ENCODE measurements around the gene SIGLEC7.

The SIGLEC7 gene

GRCh38 chr19:51100601-51101000 lies 41.5 kb upstream of the SIGLEC7 start:
- DNase-seq (ENCODE audit: insufficient read length, low spot score) = no peak
- TF ChIP-seq TAF1 (IDR thresholded peaks at IDR 0.05; ENCODE audit: low read depth, low read length) (no peak), POLR2AphosphoS5 (IDR thresholded peaks at IDR 0.05; ENCODE audit: low read depth, low read length) (no peak)
- no peak for FAIRE-seq

DNA sequence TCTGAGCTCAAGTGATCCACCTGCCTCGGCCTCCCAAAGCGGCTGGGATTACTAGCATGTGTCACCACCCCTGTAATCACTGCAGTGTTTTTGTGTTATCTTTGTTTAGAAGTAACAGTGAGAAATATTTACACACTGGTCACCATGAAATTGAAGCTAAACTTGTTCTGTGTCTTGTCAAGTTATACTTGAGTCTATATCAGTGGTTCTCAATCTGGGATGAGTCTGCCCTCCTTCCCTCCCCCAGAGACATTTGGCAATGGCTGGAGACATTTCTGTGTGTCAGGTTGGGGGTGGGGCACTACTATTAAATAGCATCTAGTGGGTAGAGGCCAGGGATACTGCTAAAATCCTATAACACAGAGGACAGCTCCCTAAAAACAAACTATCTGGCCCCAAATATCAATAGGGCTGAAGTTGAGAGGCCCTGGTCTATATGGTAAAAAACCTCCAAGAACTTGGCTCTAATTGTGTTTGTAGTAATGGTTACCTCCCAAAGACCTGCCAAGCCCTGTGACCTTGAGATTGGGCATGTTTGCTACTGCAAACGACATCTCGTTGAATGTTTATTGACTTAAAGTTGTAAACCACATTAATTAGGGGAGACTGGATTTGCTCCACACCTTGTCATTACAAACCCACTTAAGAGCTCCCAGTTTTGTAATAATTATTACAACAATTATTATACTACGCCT lies 40.8 kb upstream of the SIGLEC7 start:
- DNase-seq (ENCODE audit: insufficient read length, low spot score) (no peak), FAIRE-seq (no peak)
- TF ChIP-seq PAX5 (IDR thresholded peaks at IDR 0.05; ENCODE audit: insufficient read depth, low read length, severe bottlenecking) = no peak
- TF ChIP-seq POU2F2 (IDR thresholded peaks at IDR 0.05; ENCODE audit: low read depth, low read length) = no peak
- TF ChIP-seq POLR2A (IDR thresholded peaks at IDR 0.05; ENCODE audit: low read depth, low read length) = no peak
- no peak for TF ChIP-seq SPI1 (IDR thresholded peaks at IDR 0.05; ENCODE audit: low read depth, low read length)
- no peak for TF ChIP-seq POLR2AphosphoS5 (IDR thresholded peaks at IDR 0.05; ENCODE audit: low read depth, low read length)
- TF ChIP-seq TAF1 (IDR thresholded peaks at IDR 0.05; ENCODE audit: low read depth, low read length) = no peak

GRCh38 chr19:51102991-51103390 lies 39.1 kb upstream of the SIGLEC7 start:
- FAIRE-seq (no peak), DNase-seq (ENCODE audit: insufficient read length, low spot score) (no peak)
- no peak for TF ChIP-seq SPI1 (IDR thresholded peaks at IDR 0.05; ENCODE audit: low read depth, low read length)
- no peak for TF ChIP-seq POLR2AphosphoS5 (IDR thresholded peaks at IDR 0.05; ENCODE audit: low read depth, low read length)

DNA sequence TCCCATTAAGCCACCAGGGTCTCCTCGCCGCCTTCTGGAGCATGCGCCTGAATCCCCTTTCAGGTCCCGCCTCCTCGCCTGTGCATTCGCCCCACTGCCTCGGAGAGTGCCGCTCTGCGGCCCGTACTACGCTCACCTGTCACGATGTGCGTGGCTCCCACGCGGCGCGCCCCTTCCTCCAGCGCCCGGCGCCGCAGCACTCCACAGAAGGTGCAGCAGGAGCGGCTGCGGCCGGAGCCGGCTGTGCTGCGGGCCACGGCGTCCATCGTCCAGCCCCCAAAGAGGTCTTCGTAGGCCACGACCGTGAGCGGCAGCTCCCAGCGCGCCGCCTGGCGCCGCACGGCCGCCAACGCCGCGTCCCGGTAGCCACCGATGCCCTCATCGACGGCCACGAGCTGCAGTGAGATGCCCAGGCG lies 38.2 kb upstream of the SIGLEC7 start:
- DNase-seq (ENCODE audit: insufficient read length, low spot score) (no peak), FAIRE-seq (no peak)
- TF ChIP-seq PAX5 (IDR thresholded peaks at IDR 0.05; ENCODE audit: insufficient read depth, low read length, severe bottlenecking) (no peak), SPI1 (IDR thresholded peaks at IDR 0.05; ENCODE audit: low read depth, low read length) (no peak), POU2F2 (IDR thresholded peaks at IDR 0.05; ENCODE audit: low read depth, low read length) (no peak), TAF1 (IDR thresholded peaks at IDR 0.05; ENCODE audit: low read depth, low read length) (no peak), POLR2A (IDR thresholded peaks at IDR 0.05; ENCODE audit: low read depth, low read length) (no peak), POLR2AphosphoS5 (IDR thresholded peaks at IDR 0.05; ENCODE audit: low read depth, low read length) (no peak)

DNA sequence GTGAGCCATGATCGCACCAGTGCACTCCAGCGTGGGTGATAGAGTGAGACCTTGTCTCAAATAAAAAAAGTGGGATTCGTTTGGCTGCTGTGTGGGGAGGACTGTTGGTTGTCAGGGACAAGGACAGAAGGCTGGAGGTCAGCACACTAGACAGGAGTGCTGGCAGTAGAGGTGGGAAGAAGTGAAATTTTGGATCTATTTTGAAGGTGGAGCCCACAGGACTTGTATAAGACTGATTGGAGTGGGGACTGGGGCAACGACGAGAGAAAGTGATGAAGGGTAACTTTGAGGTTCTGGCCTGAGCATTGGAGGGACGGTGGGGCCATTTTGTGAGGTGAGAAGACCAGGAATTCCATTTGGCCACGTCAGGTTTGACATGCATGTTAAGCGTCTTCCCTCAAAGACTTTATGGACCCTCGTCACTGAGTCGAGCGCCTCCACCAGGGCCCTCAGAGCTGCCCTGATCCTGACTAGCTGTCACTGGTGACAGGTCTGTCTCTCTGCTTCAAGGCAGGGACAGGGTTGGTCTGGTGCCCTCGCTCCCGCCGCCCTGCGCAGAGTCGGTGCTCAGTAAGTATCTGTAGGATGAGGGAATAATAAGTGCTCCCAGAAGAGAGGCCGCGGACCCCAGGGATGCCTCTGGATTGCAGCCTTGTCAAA lies 34.6 kb upstream of the SIGLEC7 start:
- TF ChIP-seq POLR2A (IDR thresholded peaks at IDR 0.05; ENCODE audit: low read depth, low read length) = no peak
- no peak for TF ChIP-seq POLR2AphosphoS5 (IDR thresholded peaks at IDR 0.05; ENCODE audit: low read depth, low read length)
- DNase-seq (ENCODE audit: insufficient read length, low spot score) = no peak
- no peak for FAIRE-seq

- DNase-seq (ENCODE audit: insufficient read length, low spot score) = peak; percentile 94
- TF ChIP-seq POLR2A (IDR thresholded peaks at IDR 0.05; ENCODE audit: low read depth, low read length) (no peak), POU2F2 (IDR thresholded peaks at IDR 0.05; ENCODE audit: low read depth, low read length) (no peak; the same call in 1 of the 2 replicates), SPI1 (IDR thresholded peaks at IDR 0.05; ENCODE audit: low read depth, low read length) (peak; percentile 66), PAX5 (IDR thresholded peaks at IDR 0.05; ENCODE audit: insufficient read depth, low read length, severe bottlenecking) (no peak), TAF1 (IDR thresholded peaks at IDR 0.05; ENCODE audit: low read depth, low read length) (peak; percentile 57; the same call in 1 of the 2 replicates), POLR2AphosphoS5 (IDR thresholded peaks at IDR 0.05; ENCODE audit: low read depth, low read length) (peak; percentile 79; the same call in 1 of the 2 replicates)
- FAIRE-seq = peak; percentile 99
Observed at GRCh38 chr19:51108066-51108804, 33.9 kb upstream of the SIGLEC7 start, which contains the start of gene CTU1. Gene CTU1, minus strand, starts transcription at chr19:51108409. Its CDS starts 3,840 bp downstream, at chr19:51104569.

DNA sequence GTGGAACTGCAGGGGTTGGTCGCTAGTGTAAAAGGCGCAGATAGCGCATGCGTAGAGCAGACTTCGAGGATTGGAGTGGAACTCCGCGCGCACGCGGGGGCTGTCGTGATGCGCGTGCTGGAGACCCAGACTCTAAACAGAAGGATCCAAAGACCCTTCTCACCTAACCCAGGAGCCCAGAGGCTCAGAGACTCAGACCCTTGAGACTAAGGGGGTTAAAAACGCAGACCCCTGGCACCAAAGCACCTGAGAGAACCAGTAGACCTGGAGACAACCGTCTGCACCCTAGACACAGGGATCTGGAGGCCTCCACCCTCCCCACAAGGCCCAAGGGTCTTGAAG lies 33.3 kb upstream of the SIGLEC7 start:
- TF ChIP-seq TAF1 (IDR thresholded peaks at IDR 0.05; ENCODE audit: low read depth, low read length) = no peak
- FAIRE-seq (no peak), DNase-seq (ENCODE audit: insufficient read length, low spot score) (no peak)

DNA sequence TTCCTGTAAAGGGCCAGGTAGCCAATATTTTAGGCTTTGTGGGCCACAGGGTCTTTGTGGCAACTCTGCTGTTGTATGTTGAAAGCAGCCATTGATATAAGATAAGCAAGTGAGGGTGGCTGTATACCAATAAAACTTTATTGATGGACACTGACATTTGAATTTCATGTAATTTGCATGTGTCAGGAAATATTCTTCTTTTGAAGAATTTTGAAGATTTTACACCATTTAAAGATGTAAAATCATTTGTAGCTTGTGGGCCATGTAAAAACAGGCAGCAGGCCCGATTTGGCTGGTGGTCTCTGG lies 31.5 kb upstream of the SIGLEC7 start:
- TF ChIP-seq POLR2AphosphoS5 (IDR thresholded peaks at IDR 0.05; ENCODE audit: low read depth, low read length) (no peak), SPI1 (IDR thresholded peaks at IDR 0.05; ENCODE audit: low read depth, low read length) (no peak), POU2F2 (IDR thresholded peaks at IDR 0.05; ENCODE audit: low read depth, low read length) (no peak), POLR2A (IDR thresholded peaks at IDR 0.05; ENCODE audit: low read depth, low read length) (no peak), TAF1 (IDR thresholded peaks at IDR 0.05; ENCODE audit: low read depth, low read length) (no peak), PAX5 (IDR thresholded peaks at IDR 0.05; ENCODE audit: insufficient read depth, low read length, severe bottlenecking) (no peak)
- FAIRE-seq = no peak
- no peak for DNase-seq (ENCODE audit: insufficient read length, low spot score)

GRCh38 chr19:51111606-51112005 lies 30.5 kb upstream of the SIGLEC7 start:
- FAIRE-seq (no peak), DNase-seq (ENCODE audit: insufficient read length, low spot score) (no peak)

DNA sequence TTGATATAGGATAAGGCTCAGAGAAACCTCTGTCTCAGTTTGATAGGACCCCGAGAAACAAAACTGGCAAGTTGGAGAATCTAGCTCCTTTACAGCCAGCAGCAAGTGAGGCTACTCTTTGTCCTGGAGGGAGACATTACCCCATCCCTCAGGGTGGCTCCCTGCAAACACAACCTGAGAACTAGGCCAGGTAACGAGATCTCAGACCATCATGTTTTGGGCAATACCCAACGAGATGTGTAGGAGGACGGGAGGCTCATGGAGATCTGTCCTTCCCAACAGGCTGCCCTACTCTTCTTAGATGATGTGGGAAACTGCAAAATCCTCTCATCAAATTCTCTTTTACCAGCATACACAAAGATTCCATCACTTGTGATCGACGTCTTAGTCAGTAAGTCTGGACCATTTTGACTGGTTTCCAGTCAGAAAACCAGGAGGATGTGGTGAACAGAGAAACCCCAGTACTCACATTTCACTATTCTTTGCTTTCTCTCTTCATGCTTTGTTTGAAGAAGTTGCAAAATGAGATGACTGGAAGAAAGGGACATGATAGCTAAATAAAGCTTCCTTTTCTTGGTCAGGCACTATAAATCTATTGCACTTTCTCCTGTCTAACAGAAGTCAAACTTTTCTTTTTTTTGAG lies 27.9 kb upstream of the SIGLEC7 start:
- no peak for DNase-seq (ENCODE audit: insufficient read length, low spot score)
- FAIRE-seq = no peak
- TF ChIP-seq POLR2AphosphoS5 (IDR thresholded peaks at IDR 0.05; ENCODE audit: low read depth, low read length) (no peak), PAX5 (IDR thresholded peaks at IDR 0.05; ENCODE audit: insufficient read depth, low read length, severe bottlenecking) (no peak), TAF1 (IDR thresholded peaks at IDR 0.05; ENCODE audit: low read depth, low read length) (no peak), SPI1 (IDR thresholded peaks at IDR 0.05; ENCODE audit: low read depth, low read length) (no peak), POLR2A (IDR thresholded peaks at IDR 0.05; ENCODE audit: low read depth, low read length) (no peak), POU2F2 (IDR thresholded peaks at IDR 0.05; ENCODE audit: low read depth, low read length) (no peak)

More at GRCh38 chr19:51111606-51112005, 30.5 kb upstream of the SIGLEC7 start:
- TF ChIP-seq SPI1 (IDR thresholded peaks at IDR 0.05; ENCODE audit: low read depth, low read length) = no peak
- TF ChIP-seq PAX5 (IDR thresholded peaks at IDR 0.05; ENCODE audit: insufficient read depth, low read length, severe bottlenecking) = no peak
- no peak for TF ChIP-seq POLR2AphosphoS5 (IDR thresholded peaks at IDR 0.05; ENCODE audit: low read depth, low read length)
- no peak for TF ChIP-seq POLR2A (IDR thresholded peaks at IDR 0.05; ENCODE audit: low read depth, low read length)
- no peak for TF ChIP-seq TAF1 (IDR thresholded peaks at IDR 0.05; ENCODE audit: low read depth, low read length)
- no peak for TF ChIP-seq POU2F2 (IDR thresholded peaks at IDR 0.05; ENCODE audit: low read depth, low read length)
